PFSK-1 (cell line): ENCODE data around the gene CASP8AP2.

ENCODE experiments used
- POLR2AphosphoS5 ChIP-seq: IDR thresholded peaks from 2 replicates; pipeline ENCODE4 v1.6.1; 2012; ENCODE audit warnings: low read depth, mild to moderate bottlenecking, control low read depth, low read length, moderate library complexity
- TAF1 ChIP-seq: IDR thresholded peaks from 2 replicates; pipeline ENCODE4 v1.6.1; 2012; ENCODE audit warnings: low read length, control low read depth, borderline replicate concordance; ENCODE audit not compliant: insufficient read depth
- TF ChIP-seq, protein P1 (sequence below), 2 experiments: IDR thresholded peaks; 2 replicates each; pipeline versions ENCODE4 v1.6.1 to v1.8.0; 2011 to 2012; ENCODE audit warnings: low read depth in 2 of 2, low read length in 2 of 2, control low read depth in 1 of 2, inconsistent platforms in 1 of 2, mild to moderate bottlenecking in 1 of 2, moderate library complexity in 1 of 2; ENCODE audit not compliant: insufficient read depth in 1 of 2

GRCh38 chr6:89784838-89785237 lies 44.8 kb upstream of the CASP8AP2 start:
- TF ChIP-seq TAF1 (no peak), POLR2AphosphoS5 (no peak)
- TF ChIP-seq, protein P1, sequence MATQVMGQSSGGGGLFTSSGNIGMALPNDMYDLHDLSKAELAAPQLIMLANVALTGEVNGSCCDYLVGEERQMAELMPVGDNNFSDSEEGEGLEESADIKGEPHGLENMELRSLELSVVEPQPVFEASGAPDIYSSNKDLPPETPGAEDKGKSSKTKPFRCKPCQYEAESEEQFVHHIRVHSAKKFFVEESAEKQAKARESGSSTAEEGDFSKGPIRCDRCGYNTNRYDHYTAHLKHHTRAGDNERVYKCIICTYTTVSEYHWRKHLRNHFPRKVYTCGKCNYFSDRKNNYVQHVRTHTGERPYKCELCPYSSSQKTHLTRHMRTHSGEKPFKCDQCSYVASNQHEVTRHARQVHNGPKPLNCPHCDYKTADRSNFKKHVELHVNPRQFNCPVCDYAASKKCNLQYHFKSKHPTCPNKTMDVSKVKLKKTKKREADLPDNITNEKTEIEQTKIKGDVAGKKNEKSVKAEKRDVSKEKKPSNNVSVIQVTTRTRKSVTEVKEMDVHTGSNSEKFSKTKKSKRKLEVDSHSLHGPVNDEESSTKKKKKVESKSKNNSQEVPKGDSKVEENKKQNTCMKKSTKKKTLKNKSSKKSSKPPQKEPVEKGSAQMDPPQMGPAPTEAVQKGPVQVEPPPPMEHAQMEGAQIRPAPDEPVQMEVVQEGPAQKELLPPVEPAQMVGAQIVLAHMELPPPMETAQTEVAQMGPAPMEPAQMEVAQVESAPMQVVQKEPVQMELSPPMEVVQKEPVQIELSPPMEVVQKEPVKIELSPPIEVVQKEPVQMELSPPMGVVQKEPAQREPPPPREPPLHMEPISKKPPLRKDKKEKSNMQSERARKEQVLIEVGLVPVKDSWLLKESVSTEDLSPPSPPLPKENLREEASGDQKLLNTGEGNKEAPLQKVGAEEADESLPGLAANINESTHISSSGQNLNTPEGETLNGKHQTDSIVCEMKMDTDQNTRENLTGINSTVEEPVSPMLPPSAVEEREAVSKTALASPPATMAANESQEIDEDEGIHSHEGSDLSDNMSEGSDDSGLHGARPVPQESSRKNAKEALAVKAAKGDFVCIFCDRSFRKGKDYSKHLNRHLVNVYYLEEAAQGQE (IDR thresholded peaks at IDR 0.05; ENCODE audit: insufficient read depth in 1 of 2, low read depth in 2 of 2, low read length in 2 of 2) = no peak
